GM19468 (cell line): ENCODE data around the gene HBG2.
"Not testable (repeated sequence)": the region's sequence is repeated elsewhere in the genome, so short reads cannot be mapped to it uniquely, and the experiment has no call there.

Experiments used
- ATAC-seq: cut with Tn5 transposase; IDR thresholded peaks from one replicate; pipeline ENCODE4 v1.9.1; 2021; ENCODE audit warnings: mild to moderate bottlenecking, moderate library complexity, moderate number of reproducible peaks; ENCODE audit not compliant: unreplicated experiment; ENCODE audit errors: extremely low read depth

The HBG2 gene

GRCh38 chr11:5283086-5283485 is 28.5 kb upstream of the HBG2 start:
- ATAC-seq = no peak

DNA sequence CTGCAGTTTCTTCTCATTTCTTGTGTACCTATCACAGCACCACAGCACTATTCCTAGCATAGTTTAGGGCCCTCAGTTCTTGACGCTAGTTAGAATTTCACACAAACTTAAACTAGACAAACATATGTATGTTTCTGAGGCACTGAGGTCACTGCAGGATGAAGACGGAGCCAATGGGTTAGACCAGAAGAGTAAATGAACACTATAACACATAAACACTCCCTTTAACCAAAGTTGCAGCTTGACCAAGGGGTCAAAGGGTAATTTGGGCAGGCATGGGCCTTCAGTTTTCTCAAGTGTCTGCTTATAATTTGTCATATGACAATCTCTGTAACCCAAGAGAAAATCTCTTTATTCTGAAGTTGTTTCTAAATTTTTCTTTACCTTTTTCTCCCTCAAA is 28.0 kb upstream of the HBG2 start:
- no peak for ATAC-seq

GRCh38 chr11:5281596-5281995 is 27.0 kb upstream of the HBG2 start:
- ATAC-seq = no peak

DNA sequence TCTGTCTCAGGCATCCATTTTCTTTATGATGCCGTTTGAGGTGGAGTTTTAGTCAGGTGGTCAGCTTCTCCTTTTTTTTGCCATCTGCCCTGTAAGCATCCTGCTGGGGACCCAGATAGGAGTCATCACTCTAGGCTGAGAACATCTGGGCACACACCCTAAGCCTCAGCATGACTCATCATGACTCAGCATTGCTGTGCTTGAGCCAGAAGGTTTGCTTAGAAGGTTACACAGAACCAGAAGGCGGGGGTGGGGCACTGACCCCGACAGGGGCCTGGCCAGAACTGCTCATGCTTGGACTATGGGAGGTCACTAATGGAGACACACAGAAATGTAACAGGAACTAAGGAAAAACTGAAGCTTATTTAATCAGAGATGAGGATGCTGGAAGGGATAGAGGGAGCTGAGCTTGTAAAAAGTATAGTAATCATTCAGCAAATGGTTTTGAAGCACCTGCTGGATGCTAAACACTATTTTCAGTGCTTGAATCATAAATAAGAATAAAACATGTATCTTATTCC is 26.1 kb upstream of the HBG2 start:
- peak; percentile 96 for ATAC-seq

- no peak for ATAC-seq
These were observed 25.0 kb upstream of the HBG2 start for GRCh38 chr11:5279471-5280090.

DNA sequence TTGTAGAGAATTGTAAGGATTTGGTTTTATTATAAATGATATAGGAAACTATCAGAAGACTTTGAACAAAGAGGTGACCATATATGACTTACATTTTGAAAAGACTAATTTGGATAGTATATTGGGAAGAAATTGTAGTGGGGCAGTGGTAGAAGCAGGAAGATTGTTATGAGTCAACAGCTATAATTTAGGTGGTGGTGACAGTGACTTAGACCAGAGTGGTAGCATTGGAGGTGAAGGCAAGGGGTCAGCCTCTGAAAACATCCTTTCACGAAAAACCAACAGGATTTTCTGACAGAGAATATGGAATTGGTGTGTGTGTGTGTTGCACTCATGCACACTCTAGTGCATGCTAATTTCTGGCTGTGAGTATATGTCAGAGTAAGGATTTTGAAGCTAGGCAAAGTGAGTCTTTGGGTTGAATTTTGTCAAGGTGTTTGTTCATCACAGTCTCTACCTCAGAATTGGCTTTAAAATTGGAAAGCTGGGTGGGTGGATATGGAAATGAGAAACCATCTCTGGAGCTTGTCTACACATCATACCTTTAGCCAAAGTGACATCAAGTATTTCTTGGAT is 23.3 kb upstream of the HBG2 start:
- ATAC-seq = no peak

DNA sequence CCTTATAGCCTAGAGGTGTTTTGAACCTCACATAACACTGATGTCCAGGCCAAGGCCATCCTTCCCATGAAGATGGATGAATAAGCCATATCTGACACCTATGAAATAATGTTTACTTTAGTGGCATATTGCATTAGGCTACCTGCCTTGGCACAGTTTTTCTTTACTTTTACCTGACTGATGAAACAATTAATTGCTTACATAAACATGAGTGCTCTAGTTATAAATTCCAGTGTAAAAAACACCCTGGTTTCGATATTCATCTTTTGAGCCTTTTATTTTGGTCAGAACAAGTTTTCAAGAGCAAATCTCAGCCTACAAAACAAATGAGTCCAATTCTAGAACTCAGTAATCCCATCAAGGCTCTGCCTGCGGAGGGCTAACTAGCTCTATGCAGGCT is 22.1 kb upstream of the HBG2 start:
- ATAC-seq = no peak

GRCh38 chr11:5275369-5276110 is 21.0 kb upstream of the HBG2 start:
- ATAC-seq = no peak

DNA sequence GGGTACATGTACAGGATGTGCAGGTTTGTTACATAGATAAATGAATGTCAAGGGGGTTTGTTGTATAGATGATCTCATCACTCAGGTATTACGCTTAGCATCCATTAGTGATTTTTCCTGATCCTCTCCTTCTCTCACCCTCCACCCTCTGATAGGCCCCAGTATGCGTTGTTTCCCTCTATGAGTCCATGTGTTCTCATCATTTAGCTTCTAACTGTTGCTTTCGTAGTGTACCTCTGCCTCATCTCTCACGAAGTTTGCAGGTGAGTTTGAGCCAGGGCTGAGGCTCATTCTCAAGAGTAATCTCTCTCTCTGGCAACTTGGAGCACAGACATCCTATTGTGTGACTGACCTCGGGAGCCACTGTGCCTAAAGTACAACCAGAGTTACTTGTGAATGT is 19.8 kb upstream of the HBG2 start:
- ATAC-seq = no peak

- ATAC-seq = no peak
These were observed 17.9 kb upstream of the HBG2 start for GRCh38 chr11:5272395-5273017.

DNA sequence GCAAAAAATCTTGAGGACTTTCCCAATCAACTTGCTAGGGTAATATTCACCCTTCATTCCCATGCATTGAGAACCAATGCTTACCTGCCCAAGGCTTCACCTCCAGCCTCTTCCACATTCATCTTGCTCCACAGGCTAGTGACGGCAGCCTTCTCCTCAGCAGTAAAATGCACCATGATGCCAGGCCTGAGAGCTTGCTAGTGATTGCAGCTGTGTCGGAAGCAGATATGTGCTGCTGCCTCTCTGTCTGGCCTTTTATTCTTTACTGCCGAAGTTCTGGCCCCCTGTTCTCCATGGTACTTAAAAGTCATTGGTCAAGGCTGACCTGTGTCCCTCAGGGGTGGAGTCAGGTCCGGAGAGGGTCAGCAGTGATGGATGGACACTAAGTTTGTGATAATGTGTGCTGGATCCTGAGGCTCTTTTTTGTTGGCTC is 15.2 kb upstream of the HBG2 start, which contains the start of gene HBE1:
HBE1 (minus strand) TSS at position 231 of the 433 bp plus-strand sequence; CDS start at position 176, 55 bp downstream.
- no peak for ATAC-seq

DNA sequence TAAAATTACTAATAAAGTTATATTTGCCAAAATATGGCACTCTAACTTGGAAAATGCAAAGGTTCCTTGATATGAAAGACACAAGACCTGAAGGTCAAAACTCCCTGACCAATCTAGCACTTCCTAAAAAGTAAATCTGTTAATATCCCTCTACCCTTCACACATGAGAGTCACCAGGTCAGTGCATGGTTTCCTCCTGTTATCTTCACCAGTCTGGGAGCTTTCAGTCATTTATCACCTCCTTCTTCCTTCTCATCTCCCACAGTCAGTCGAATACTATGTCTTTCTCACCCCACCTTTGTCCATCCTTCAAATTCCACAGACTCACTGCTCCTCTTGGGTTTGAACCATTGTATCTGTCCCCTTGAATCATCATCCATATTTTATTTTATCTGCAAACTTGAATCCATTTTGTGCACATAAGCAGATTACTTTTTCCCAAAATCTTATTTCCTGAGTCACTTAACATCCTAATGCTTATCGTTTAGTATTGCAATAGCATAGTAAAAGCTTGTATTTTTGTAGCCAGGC is 12.5 kb upstream of the HBG2 start:
- no peak for ATAC-seq

- ATAC-seq = no peak
These were observed 12.0 kb upstream of the HBG2 start for GRCh38 chr11:5266609-5267008.

- ATAC-seq = no peak
These were observed 11.3 kb upstream of the HBG2 start for GRCh38 chr11:5265832-5266231.

- no peak for ATAC-seq
These were observed 4.1 kb upstream of the HBG2 start for GRCh38 chr11:5258543-5259262.

- ATAC-seq = no peak
These were observed 2.7 kb upstream of the HBG2 start for GRCh38 chr11:5257296-5257695.

DNA sequence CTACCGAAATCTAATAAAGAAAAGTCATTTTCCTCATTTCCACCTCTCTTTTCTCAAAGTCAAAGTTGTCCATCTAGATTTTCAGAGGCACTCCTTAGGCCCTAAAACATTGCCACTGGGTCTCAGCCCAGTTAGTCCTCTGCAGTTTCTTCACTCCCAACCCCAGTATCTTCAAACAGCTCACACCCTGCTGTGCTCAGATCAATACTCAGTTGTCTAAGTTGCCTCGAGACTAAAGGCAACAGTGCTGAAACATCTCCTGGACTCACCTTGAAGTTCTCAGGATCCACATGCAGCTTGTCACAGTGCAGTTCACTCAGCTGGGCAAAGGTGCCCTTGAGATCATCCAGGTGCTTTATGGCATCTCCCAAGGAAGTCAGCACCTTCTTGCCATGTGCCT is 558 bp downstream of the HBG2 start:
- not testable (repeated sequence) for ATAC-seq

DNA sequence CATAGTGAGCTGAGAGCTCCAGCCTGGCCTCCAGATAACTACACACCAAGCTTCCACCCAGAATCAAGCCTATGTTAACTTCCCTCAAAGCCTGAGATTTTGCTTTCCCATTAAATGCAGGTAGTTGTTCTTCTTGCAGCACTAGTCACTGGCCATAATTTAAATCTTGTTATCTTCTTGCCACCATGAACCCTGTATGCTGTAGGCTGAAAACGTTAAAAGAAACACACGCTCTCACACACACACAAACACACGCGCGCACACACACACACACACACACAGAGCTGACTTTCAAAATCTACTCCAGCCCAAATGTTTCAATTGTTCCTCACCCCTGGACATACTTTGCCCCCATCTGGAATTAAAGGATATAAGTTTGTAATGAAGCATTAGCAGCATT is 1.1 kb downstream of the HBG2 start:
- ATAC-seq = not testable (repeated sequence)

GRCh38 chr11:5252919-5253265 is 1.7 kb downstream of the HBG2 start:
- no peak for ATAC-seq
